GM18951 (cell line): ENCODE results near the gene SIX4.

Experiments used
- POLR2A ChIP-seq: IDR thresholded peaks from 4 replicates; pipeline ENCODE4 v1.6.1; 2011; ENCODE audit warnings: mild to moderate bottlenecking; ENCODE audit not compliant: insufficient read length, insufficient read depth; ENCODE audit errors: extremely low read depth
- in situ Hi-C: fragments of 300-500 bp; cut with MboI; formaldehyde crosslinking; loops from one replicate; pipeline ENCODE4 v1.12.0; 2022; ENCODE audit warnings: low sequenced_read_pairs, mixed read lengths, inconsistent platforms; ENCODE audit not compliant: unreplicated experiment

The SIX4 gene

GRCh38 chr14:60707858-60708257 lies 16.3 kb downstream of the SIX4 start:
- TF ChIP-seq POLR2A, result no peak
- in situ Hi-C loops, result no loop called here

GRCh38 chr14:60705100-60705499 lies 19.1 kb downstream of the SIX4 start:
- in situ Hi-C loops, result no loop called here
- no peak for TF ChIP-seq POLR2A

- TF ChIP-seq POLR2A, result no peak
- in situ Hi-C loops, result no loop called here
Observed at GRCh38 chr14:60700598-60700997, 23.6 kb downstream of the SIX4 start.

GRCh38 chr14:60695327-60695726 lies 28.8 kb downstream of the SIX4 start:
- no peak for TF ChIP-seq POLR2A
- in situ Hi-C loops, result no loop called here

GRCh38 chr14:60691383-60692113 lies 32.6 kb downstream of the SIX4 start:
- TF ChIP-seq POLR2A, result no peak
- in situ Hi-C loops, result no loop called here

- in situ Hi-C loops, result no loop called here
- no peak for TF ChIP-seq POLR2A
Observed at GRCh38 chr14:60686865-60687264, 37.3 kb downstream of the SIX4 start.

GRCh38 chr14:60684203-60684602 lies 39.9 kb downstream of the SIX4 start:
- TF ChIP-seq POLR2A, result no peak
- in situ Hi-C loops, result no loop called here

- TF ChIP-seq POLR2A, result no peak
- in situ Hi-C loops, result no loop called here
Observed at GRCh38 chr14:60681271-60681670, 42.9 kb downstream of the SIX4 start.

GRCh38 chr14:60680511-60680910 lies 43.6 kb downstream of the SIX4 start:
- TF ChIP-seq POLR2A, result no peak
- in situ Hi-C loops, result no loop called here

GRCh38 chr14:60679566-60680258 lies 44.4 kb downstream of the SIX4 start:
- in situ Hi-C loops, result no loop called here
- no peak for TF ChIP-seq POLR2A

- no peak for TF ChIP-seq POLR2A
- in situ Hi-C loops, result no loop called here
Observed at GRCh38 chr14:60677701-60678100, 46.5 kb downstream of the SIX4 start.

GRCh38 chr14:60670989-60671388 lies 53.2 kb downstream of the SIX4 start:
- TF ChIP-seq POLR2A, result no peak
- in situ Hi-C loops, result no loop called here

GRCh38 chr14:60668431-60669112 lies 55.6 kb downstream of the SIX4 start:
- in situ Hi-C loops, result no loop called here
- no peak for TF ChIP-seq POLR2A

- in situ Hi-C loops, result no loop called here
- TF ChIP-seq POLR2A, result no peak
Observed at GRCh38 chr14:60665177-60665550, 59.0 kb downstream of the SIX4 start.

GRCh38 chr14:60662982-60663381 lies 61.2 kb downstream of the SIX4 start:
- no peak for TF ChIP-seq POLR2A
- in situ Hi-C loops, result no loop called here
